Lung (tissue), 12 donors: Measurements from ENCODE around the gene ARHGAP22. TPM values are rescaled to one million over a fixed set of nuclear protein-coding genes. Genes with fewer than 3 reads are reported as not detected.

Source experiments
- ATAC-seq: fragments of 200-7000 bp; cut with Tn5 transposase; one replicate; pipeline ENCODE4 v1.9.1; 2020; ENCODE audit warnings: moderate number of reproducible peaks; ENCODE audit not compliant: insufficient read depth, low FRiP score
- DNase-seq, 3 donors: peaks; one replicate each; pipeline ENCODE4 v3.0.0-alpha.2; 2013 to 2017
- H3K27ac ChIP-seq, 2 donors: one replicate each; pipeline ENCODE4 v1.5.1; 2013; ENCODE audit warnings: mild to moderate bottlenecking in 2 of 2, moderate library complexity in 2 of 2, control low read depth in 1 of 2, inconsistent platforms in 1 of 2, low read depth in 1 of 2, low read length in 1 of 2
- H3K27me3 ChIP-seq, 3 donors: one replicate each; pipeline ENCODE4 v1.5.1; 2013; ENCODE audit warnings: low read length in 2 of 3; ENCODE audit not compliant: control insufficient read depth in 3 of 3, insufficient read depth in 3 of 3
- H3K36me3 ChIP-seq, 4 donors: one replicate each; pipeline ENCODE4 v1.5.1; 2013; ENCODE audit warnings: low read length in 4 of 4, mild to moderate bottlenecking in 1 of 4, moderate library complexity in 1 of 4; ENCODE audit not compliant: control insufficient read depth in 4 of 4, insufficient read depth in 4 of 4
- H3K4me1 ChIP-seq, 5 donors: one replicate each; pipeline ENCODE4 v1.5.1; 2013; ENCODE audit warnings: low read length in 5 of 5, mild to moderate bottlenecking in 2 of 5, moderate library complexity in 1 of 5; ENCODE audit not compliant: control insufficient read depth in 5 of 5, insufficient read depth in 5 of 5
- H3K4me3 ChIP-seq: one replicate; pipeline ENCODE4 v1.5.1; 2013; ENCODE audit warnings: mild to moderate bottlenecking, control low read depth, moderate library complexity
- H3K9ac ChIP-seq, 2 donors: one replicate each; pipeline ENCODE4 v1.5.1; 2013; ENCODE audit warnings: low read length in 2 of 2, control low read depth in 1 of 2; ENCODE audit not compliant: insufficient read depth in 1 of 2
- H3K9me3 ChIP-seq, 4 donors: one replicate each; pipeline ENCODE4 v1.5.1; 2013; ENCODE audit warnings: low read length in 3 of 4, mild to moderate bottlenecking in 1 of 4, moderate library complexity in 1 of 4; ENCODE audit not compliant: control insufficient read depth in 4 of 4, insufficient read depth in 3 of 4
- WGBS, 2 donors: extraction: QIAGEN DNeasy Blood & Tissue Kit; methylation state at CpG; one replicate each; pipeline ENCODE4 v1.1.7; 2013; 5-methylcytosine and 5-hydroxymethylcytosine counted together
- polyA plus RNA-seq, 2 donors: library from polyadenylated mRNA; stranded (reverse); fragments of 200-250 nt; gene quantifications; one replicate each; pipeline ENCODE4 v1.2.1, GENCODE V29; 2013
- total RNA-seq, 2 donors: library from RNA; depleted of rRNA in 1 of 2; stranded (reverse); fragments of >200 nt in 1 of 2; gene quantifications; one replicate each; pipeline ENCODE4 v1.2.1, GENCODE V29; 2014 to 2021
- TF ChIP-seq, protein P1 (sequence below): IDR thresholded peaks from 2 replicates; pipeline ENCODE4 v1.5.1; 2012; ENCODE audit warnings: mild to moderate bottlenecking; ENCODE audit errors: control extremely low read depth, extremely low read depth
- donor health status: control.
- donor health status: control.
- donor health status: Bipolar disorder and iron deficiency.
- donor health status: healthy.
- donor health status: DM: yes; HTN: yes; CAD: no.

Gene ARHGAP22
- total and polyA plus RNA-seq, 4 donors, result 3.2 to 6.9 (median 4.1) TPM

GRCh38 chr10:48575901-48576300 lies 29.0 kb downstream of the ARHGAP22 start:
- DNase-seq, result no peak
- WGBS, 2 donors, result 91 to 99% methylated on average over 4 of the region's 4 CpGs
- TF ChIP-seq, protein P1, sequence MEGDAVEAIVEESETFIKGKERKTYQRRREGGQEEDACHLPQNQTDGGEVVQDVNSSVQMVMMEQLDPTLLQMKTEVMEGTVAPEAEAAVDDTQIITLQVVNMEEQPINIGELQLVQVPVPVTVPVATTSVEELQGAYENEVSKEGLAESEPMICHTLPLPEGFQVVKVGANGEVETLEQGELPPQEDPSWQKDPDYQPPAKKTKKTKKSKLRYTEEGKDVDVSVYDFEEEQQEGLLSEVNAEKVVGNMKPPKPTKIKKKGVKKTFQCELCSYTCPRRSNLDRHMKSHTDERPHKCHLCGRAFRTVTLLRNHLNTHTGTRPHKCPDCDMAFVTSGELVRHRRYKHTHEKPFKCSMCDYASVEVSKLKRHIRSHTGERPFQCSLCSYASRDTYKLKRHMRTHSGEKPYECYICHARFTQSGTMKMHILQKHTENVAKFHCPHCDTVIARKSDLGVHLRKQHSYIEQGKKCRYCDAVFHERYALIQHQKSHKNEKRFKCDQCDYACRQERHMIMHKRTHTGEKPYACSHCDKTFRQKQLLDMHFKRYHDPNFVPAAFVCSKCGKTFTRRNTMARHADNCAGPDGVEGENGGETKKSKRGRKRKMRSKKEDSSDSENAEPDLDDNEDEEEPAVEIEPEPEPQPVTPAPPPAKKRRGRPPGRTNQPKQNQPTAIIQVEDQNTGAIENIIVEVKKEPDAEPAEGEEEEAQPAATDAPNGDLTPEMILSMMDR, result no peak

GRCh38 chr10:48574817-48575380 lies 30.0 kb downstream of the ARHGAP22 start:
- TF ChIP-seq, protein P1, result no peak
- ATAC-seq (no peak), DNase-seq (no peak)
- H3K27me3 ChIP-seq, result no peaks in the 10 kb centered on the region
- no peak overlapping the region for H3K27ac ChIP-seq
- H3K9ac ChIP-seq, result no peak overlapping the region
- no peaks in the 10 kb centered on the region for H3K36me3 ChIP-seq
- H3K4me1 ChIP-seq, result no peaks in the 10 kb centered on the region
- H3K4me3 ChIP-seq, result no peak overlapping the region
- H3K9me3 ChIP-seq, result no peaks in the 10 kb centered on the region
- 81 to 90% methylated on average over 6 of the region's 6 CpGs for WGBS, 2 donors

More at GRCh38 chr10:48575901-48576300, 29.0 kb downstream of the ARHGAP22 start:
- ATAC-seq, result no peak
- no peaks in the 10 kb centered on the region for H3K27me3 ChIP-seq
- H3K36me3 ChIP-seq, result no peaks in the 10 kb centered on the region
- no peaks in the 10 kb centered on the region for H3K4me1 ChIP-seq
- peaks cover 0 to 3% (median 0%) of the 10 kb centered on the region in 4 donors for H3K9me3 ChIP-seq
- H3K27ac ChIP-seq, result no peak overlapping the region
- no peak overlapping the region for H3K4me3 ChIP-seq
- no peak overlapping the region for H3K9ac ChIP-seq

GRCh38 chr10:48574322-48574796 lies 30.5 kb downstream of the ARHGAP22 start:
- no peak overlapping the region for H3K9ac ChIP-seq
- no peak overlapping the region for H3K27ac ChIP-seq
- TF ChIP-seq, protein P1, result no peak
- DNase-seq, result no peak
- H3K4me3 ChIP-seq, result no peak overlapping the region
- H3K4me1 ChIP-seq, result no peaks in the 10 kb centered on the region
- WGBS, 2 donors, result 89 to 97% methylated on average over 5 of the region's 5 CpGs
- H3K36me3 ChIP-seq, result no peaks in the 10 kb centered on the region
- no peaks in the 10 kb centered on the region for H3K27me3 ChIP-seq
- no peak for ATAC-seq
- no peaks in the 10 kb centered on the region for H3K9me3 ChIP-seq

- H3K36me3 ChIP-seq, result no peaks in the 10 kb centered on the region
- no peaks in the 10 kb centered on the region for H3K27me3 ChIP-seq
- 88 to 97% methylated on average over 5 of the region's 5 CpGs for WGBS, 2 donors
- H3K9me3 ChIP-seq, result no peaks in the 10 kb centered on the region
- no peak overlapping the region for H3K4me3 ChIP-seq
- H3K27ac ChIP-seq, result no peak overlapping the region
- no peak for ATAC-seq
- no peak for DNase-seq
- TF ChIP-seq, protein P1, result no peak
- no peak overlapping the region for H3K9ac ChIP-seq
- no peaks in the 10 kb centered on the region for H3K4me1 ChIP-seq
Observed at GRCh38 chr10:48573045-48573444, 31.8 kb downstream of the ARHGAP22 start.
